K562 (cell line): ENCODE results near the gene SF3B4. TPM values are rescaled to one million over a fixed set of nuclear protein-coding genes. Genes with fewer than 3 reads are reported as not detected.

Source experiments
- ATAC-seq: fragments of 200-7000 bp; cut with Tn5 transposase; 3 replicates; pipeline ENCODE4 v1.9.1; 2020; ENCODE audit warnings: moderate library complexity
- BruUV-seq: library from RNA; stranded (reverse); fragments of 400-500 nt; replicated peaks from 2 replicates; lab custom pipeline; 2021; lab: Mats Ljungman, UMichigan
- CTCF ChIA-PET: fragments of 300-600 bp; formaldehyde crosslinking; extraction: SDS; loops from one replicate; lab custom pipeline; 2021; ENCODE audit warnings: low intra/inter-chr PET ratio; lab: Yijun Ruan, JAX
- POLR2A ChIA-PET: fragments of 300-600, 350-650 bp; sonication (Branson Sonifier 250); formaldehyde crosslinking; extraction: SDS; loops from one replicate; lab custom pipeline; 2021; ENCODE audit warnings: antibody characterized with exemption, inconsistent platforms; lab: Yijun Ruan, JAX
- DNase-seq, 4 experiments: peaks; one replicate each; pipeline versions ENCODE4 v3.0.0 to v3.0.0-alpha.2; 2011 to 2018; ENCODE audit warnings: low spot score in 3 of 4, mixed read lengths in 3 of 4; ENCODE audit errors: extremely low read depth in 1 of 4
- FAIRE-seq: peaks from 2 replicates; lab custom pipeline; 2011; peaks lifted over from hg19 to GRCh38; lab: Jason Lieb, UNC
- H2AFZ ChIP-seq: 2 replicates; pipeline ENCODE4 v1.6.0; 2011; ENCODE audit warnings: low read depth, low read length, control low read depth, inconsistent platforms
- H3K27ac ChIP-seq: fragments of 200-600 bp; 3 replicates; pipeline ENCODE4 v1.8.0; 2011; ENCODE audit warnings: low read depth, mild to moderate bottlenecking, control low read depth, inconsistent platforms, low read length, moderate library complexity, mixed read lengths; ENCODE audit errors: extremely low read depth
- H3K27me3 ChIP-seq, 2 experiments: fragments of 300-600 bp in 1 of 2; 2 replicates in 1 of 2; 3 replicates in 1 of 2; pipeline versions ENCODE4 v1.6.0 to v1.8.0; 2011; ENCODE audit warnings: inconsistent platforms in 2 of 2, low read length in 2 of 2, mild to moderate bottlenecking in 1 of 2, mixed read lengths in 1 of 2, moderate library complexity in 1 of 2; ENCODE audit not compliant: control insufficient read depth in 2 of 2, insufficient read depth in 2 of 2
- H3K36me3 ChIP-seq: fragments of 300-600 bp; 3 replicates; pipeline ENCODE4 v1.8.0; 2011; ENCODE audit warnings: mild to moderate bottlenecking, low read length, inconsistent platforms; ENCODE audit not compliant: control insufficient read depth, insufficient read depth
- H3K4me1 ChIP-seq, 2 experiments: fragments of 200-600 bp in 1 of 2; replicated peaks in 1 of 2; 2 replicates in 1 of 2; 3 replicates in 1 of 2; pipeline versions ENCODE4 v1.5.1 to v1.8.0; 2011; ENCODE audit warnings: inconsistent platforms in 2 of 2, low read length in 2 of 2, mild to moderate bottlenecking in 1 of 2, mixed read lengths in 1 of 2, moderate library complexity in 1 of 2; ENCODE audit not compliant: control insufficient read depth in 2 of 2, insufficient read depth in 2 of 2
- H3K4me2 ChIP-seq: 2 replicates; pipeline ENCODE4 v1.6.1; 2011; ENCODE audit warnings: low read length, control low read depth, inconsistent platforms, mixed read lengths; ENCODE audit not compliant: insufficient read depth
- H3K4me3 ChIP-seq: fragments of 200-600 bp; sonication (generic), shearing (Covaris generic); 2 replicates; pipeline ENCODE4 v1.5.1; 2016; ENCODE audit warnings: control low read depth, inconsistent platforms
- H3K79me2 ChIP-seq: fragments of 200-600 bp; 3 replicates; pipeline ENCODE4 v1.8.0; 2011; ENCODE audit warnings: low read length, inconsistent platforms; ENCODE audit not compliant: control insufficient read depth, insufficient read depth
- H3K9ac ChIP-seq, 2 experiments: 2 replicates each; pipeline versions ENCODE4 v1.6.0 to v1.6.1; 2011; ENCODE audit warnings: low read depth in 2 of 2, low read length in 2 of 2, control low read depth in 1 of 2, inconsistent platforms in 1 of 2, mild to moderate bottlenecking in 1 of 2, mixed read lengths in 1 of 2; ENCODE audit not compliant: insufficient read depth in 1 of 2
- H3K9me1 ChIP-seq: one replicate; pipeline ENCODE4 v1.6.0; 2011; ENCODE audit warnings: inconsistent platforms, mild to moderate bottlenecking, low read length, moderate library complexity; ENCODE audit not compliant: control insufficient read depth, insufficient read depth
- H3K9me3 ChIP-seq: replicated peaks from 2 replicates; pipeline ENCODE4 v1.5.1; 2011; ENCODE audit warnings: low read depth, low read length, inconsistent platforms; ENCODE audit not compliant: control insufficient read depth, insufficient read depth
- H4K20me1 ChIP-seq: replicated peaks from 2 replicates; pipeline ENCODE4 v1.6.1; 2011; ENCODE audit warnings: low read length, inconsistent platforms, mixed read lengths; ENCODE audit not compliant: control insufficient read depth, insufficient read depth
- CBX2 ChIP-seq: fragments of 200-600 bp; sonication (generic); IDR thresholded peaks from one replicate; pipeline ENCODE4 v1.6.1; 2012; ENCODE audit warnings: mild to moderate bottlenecking, low read length, inconsistent platforms; ENCODE audit not compliant: insufficient read depth, poor library complexity, severe bottlenecking
- DDX20 ChIP-seq: fragments of 450-650 bp; IDR thresholded peaks from 2 replicates; pipeline ENCODE4 v1.6.1; 2016; ENCODE audit warnings: missing genetic modification characterization, low read depth, mild to moderate bottlenecking, missing compliant biosample characterization, moderate library complexity
- EGR1 ChIP-seq: fragments of 450-650 bp; conservative IDR thresholded peaks from 2 replicates; pipeline ENCODE4 v1.6.1; 2017; ENCODE audit warnings: mild to moderate bottlenecking
- GTF2F1 ChIP-seq: IDR thresholded peaks from 2 replicates; pipeline ENCODE4 v1.6.1; 2011; ENCODE audit warnings: low read depth, low read length, improper control_type of control experiment
- HDAC8 ChIP-seq: fragments of 450-650 bp; IDR thresholded peaks from 2 replicates; pipeline ENCODE4 v1.6.1; 2016; ENCODE audit warnings: mild to moderate bottlenecking, missing genetic modification characterization, moderate library complexity, missing compliant biosample characterization
- KLF1 ChIP-seq: fragments of 450-650 bp; IDR thresholded peaks from 2 replicates; pipeline ENCODE4 v1.6.1; 2016; ENCODE audit warnings: missing genetic modification characterization, missing compliant biosample characterization
- KLF6 ChIP-seq: fragments of 250-450 bp; sonication (Bioruptor Pico); IDR thresholded peaks from 2 replicates; pipeline ENCODE4 v1.4.0; 2020; ENCODE audit warnings: mild to moderate bottlenecking, moderate library complexity, borderline replicate concordance
- MAFK ChIP-seq: IDR thresholded peaks from 2 replicates; pipeline ENCODE4 v1.6.1; 2011; ENCODE audit warnings: low read length, improper control_type of control experiment
- POLR2AphosphoS5 ChIP-seq: IDR thresholded peaks from 2 replicates; pipeline ENCODE4 v1.6.1; 2011; ENCODE audit warnings: mild to moderate bottlenecking, low read depth, low read length, moderate library complexity; ENCODE audit not compliant: control insufficient read depth, insufficient read depth
- SIN3B ChIP-seq: fragments of 450-650 bp; IDR thresholded peaks from 2 replicates; pipeline ENCODE4 v1.6.1; 2017; ENCODE audit warnings: low read depth, mild to moderate bottlenecking, moderate library complexity
- ZNF121 ChIP-seq: sonication (generic); formaldehyde crosslinking; conservative IDR thresholded peaks from 2 replicates; pipeline ENCODE4 v1.8.0; 2022; ENCODE audit warnings: missing genetic modification reagents
- ZNF76 ChIP-seq: fragments of 250-450 bp; sonication (Bioruptor Pico); IDR thresholded peaks from 2 replicates; pipeline ENCODE4 v1.4.0; 2020; ENCODE audit warnings: mild to moderate bottlenecking, moderate library complexity, borderline replicate concordance
- WGBS: fragments of 100-300 bp; shearing (Covaris generic); methylation state at CpG from one replicate; pipeline ENCODE4 v1.1.6; 2016; ENCODE audit warnings: low coverage, mixed read lengths; ENCODE audit not compliant: insufficient coverage; ENCODE audit errors: missing lambda C conversion rate; 5-methylcytosine and 5-hydroxymethylcytosine counted together
- in situ Hi-C: fragments of 300-500 bp; cut with MboI; formaldehyde crosslinking; loops from 4 replicates; pipeline ENCODE4 v1.15.0; 2018; ENCODE audit warnings: inconsistent platforms, mixed read lengths
- intact Hi-C: fragments of 100-400 bp; cut with micrococcal nuclease; formaldehyde crosslinking; loops from 2 replicates; pipeline ENCODE4 v1.14.2; 2022
- polyA plus RNA-seq, 8 experiments: library from polyadenylated mRNA; depleted of rRNA in 4 of 8; stranded (reverse) in 5 of 8; unstranded in 3 of 8; fragments of >200 nt; fragmentation: Nextera tagmentation in 2 of 8; fragmentation: Illumina TruSeq in 1 of 8; extraction: Ambion mirVana in 2 of 8; extraction: Trizol in 1 of 8; gene quantifications; 2 replicates each; pipeline versions ENCODE4 v1.2.1 to v1.2.3, GENCODE V29; 2011 to 2014; ENCODE audit warnings: inconsistent platforms in 1 of 8, missing spikeins in 1 of 8
- total RNA-seq, 7 experiments: library from RNA; depleted of rRNA in 6 of 7; stranded (reverse); fragments of >200 nt in 6 of 7; fragmentation: Illumina TruSeq in 2 of 7; extraction: Trizol in 2 of 7; gene quantifications; 2 replicates each; pipeline versions ENCODE4 v1.2.1 to v1.2.3, GENCODE V29; 2011 to 2021; ENCODE audit warnings: low replicate concordance in 1 of 7
- TF ChIP-seq, protein P1 (sequence below), 2 experiments: fragments of 450-650 bp; IDR thresholded peaks; 2 replicates each; pipeline ENCODE4 v1.6.1; 2016; ENCODE audit warnings: mild to moderate bottlenecking in 2 of 2, borderline replicate concordance in 1 of 2, low read depth in 1 of 2, moderate library complexity in 1 of 2
- TF ChIP-seq, protein P2 (sequence below), 2 experiments: fragments of 450-650 bp in 1 of 2; sonication (generic) in 1 of 2; formaldehyde crosslinking; conservative IDR thresholded peaks; 2 replicates each; pipeline versions ENCODE4 v1.4.0 to v1.8.1; 2020 to 2022; ENCODE audit warnings: mild to moderate bottlenecking in 1 of 2, missing genetic modification reagents in 1 of 2

SF3B4 gene
- total and polyA plus RNA-seq, 9 of the 15 experiments (the other 6 are each of a cell fraction or from before 2014, with no cell fraction given): 3.0 to 88.0 (median 26.1) TPM

DNA sequence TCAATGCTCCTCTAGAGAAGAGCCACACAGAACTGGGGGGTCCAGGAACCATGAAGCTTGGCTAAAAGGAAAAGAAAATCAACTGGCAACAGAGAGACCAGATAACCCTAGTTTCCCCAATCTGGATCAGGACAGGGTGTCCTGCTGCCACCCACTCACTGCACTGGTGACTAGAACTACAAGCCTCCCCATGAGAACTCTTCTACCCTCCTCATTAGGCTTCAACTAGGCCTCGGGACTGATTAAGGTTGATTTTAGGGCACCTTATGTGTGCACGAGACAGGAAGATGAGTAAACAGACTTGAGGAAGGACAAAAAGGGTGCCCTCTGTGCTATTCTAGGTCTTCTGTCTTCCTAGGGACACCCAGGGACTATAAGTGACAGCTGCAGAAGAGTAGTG, 2.3 kb upstream of the SF3B4 start:
- Histone ChIP-seq H3K27me3 (no peaks in the 10 kb centered on the region), H3K27ac (no peak overlapping the region), H3K36me3 (peaks cover 20% of the 10 kb centered on the region), H3K9ac (peak overlapping the region in 1 of 2 experiments; percentile 42; a peak in 1 of 4 replicates), H2AFZ (peak overlapping the region; percentile 82; the same call in 1 of the 2 replicates), H4K20me1 (no peaks in the 10 kb centered on the region), H3K9me3 (no peaks in the 10 kb centered on the region), H3K9me1 (no peaks in the 10 kb centered on the region), H3K4me3 (no peak overlapping the region), H3K79me2 (peaks cover 33% of the 10 kb centered on the region), H3K4me2 (no peak overlapping the region), H3K4me1 (peaks cover 22 to 23% of the 10 kb centered on the region in 2 experiments)
- no peak for DNase-seq
- no peak for ATAC-seq
- WGBS: 47% methylated on average over 2 of the region's 2 CpGs
- BruUV-seq: no TSS peak
- intact Hi-C loops: no loop called here
- no peak for FAIRE-seq
- POLR2A ChIA-PET: interaction anchor here (2.8 to 3.5 kb wide), 2 partner anchors 8 to 43 kb away, joined by 22 to 28 read pairs; a partner anchor contains a TSS
- in situ Hi-C loops: no loop called here
- CTCF ChIA-PET: no interaction called here
- TF ChIP-seq, protein P1, sequence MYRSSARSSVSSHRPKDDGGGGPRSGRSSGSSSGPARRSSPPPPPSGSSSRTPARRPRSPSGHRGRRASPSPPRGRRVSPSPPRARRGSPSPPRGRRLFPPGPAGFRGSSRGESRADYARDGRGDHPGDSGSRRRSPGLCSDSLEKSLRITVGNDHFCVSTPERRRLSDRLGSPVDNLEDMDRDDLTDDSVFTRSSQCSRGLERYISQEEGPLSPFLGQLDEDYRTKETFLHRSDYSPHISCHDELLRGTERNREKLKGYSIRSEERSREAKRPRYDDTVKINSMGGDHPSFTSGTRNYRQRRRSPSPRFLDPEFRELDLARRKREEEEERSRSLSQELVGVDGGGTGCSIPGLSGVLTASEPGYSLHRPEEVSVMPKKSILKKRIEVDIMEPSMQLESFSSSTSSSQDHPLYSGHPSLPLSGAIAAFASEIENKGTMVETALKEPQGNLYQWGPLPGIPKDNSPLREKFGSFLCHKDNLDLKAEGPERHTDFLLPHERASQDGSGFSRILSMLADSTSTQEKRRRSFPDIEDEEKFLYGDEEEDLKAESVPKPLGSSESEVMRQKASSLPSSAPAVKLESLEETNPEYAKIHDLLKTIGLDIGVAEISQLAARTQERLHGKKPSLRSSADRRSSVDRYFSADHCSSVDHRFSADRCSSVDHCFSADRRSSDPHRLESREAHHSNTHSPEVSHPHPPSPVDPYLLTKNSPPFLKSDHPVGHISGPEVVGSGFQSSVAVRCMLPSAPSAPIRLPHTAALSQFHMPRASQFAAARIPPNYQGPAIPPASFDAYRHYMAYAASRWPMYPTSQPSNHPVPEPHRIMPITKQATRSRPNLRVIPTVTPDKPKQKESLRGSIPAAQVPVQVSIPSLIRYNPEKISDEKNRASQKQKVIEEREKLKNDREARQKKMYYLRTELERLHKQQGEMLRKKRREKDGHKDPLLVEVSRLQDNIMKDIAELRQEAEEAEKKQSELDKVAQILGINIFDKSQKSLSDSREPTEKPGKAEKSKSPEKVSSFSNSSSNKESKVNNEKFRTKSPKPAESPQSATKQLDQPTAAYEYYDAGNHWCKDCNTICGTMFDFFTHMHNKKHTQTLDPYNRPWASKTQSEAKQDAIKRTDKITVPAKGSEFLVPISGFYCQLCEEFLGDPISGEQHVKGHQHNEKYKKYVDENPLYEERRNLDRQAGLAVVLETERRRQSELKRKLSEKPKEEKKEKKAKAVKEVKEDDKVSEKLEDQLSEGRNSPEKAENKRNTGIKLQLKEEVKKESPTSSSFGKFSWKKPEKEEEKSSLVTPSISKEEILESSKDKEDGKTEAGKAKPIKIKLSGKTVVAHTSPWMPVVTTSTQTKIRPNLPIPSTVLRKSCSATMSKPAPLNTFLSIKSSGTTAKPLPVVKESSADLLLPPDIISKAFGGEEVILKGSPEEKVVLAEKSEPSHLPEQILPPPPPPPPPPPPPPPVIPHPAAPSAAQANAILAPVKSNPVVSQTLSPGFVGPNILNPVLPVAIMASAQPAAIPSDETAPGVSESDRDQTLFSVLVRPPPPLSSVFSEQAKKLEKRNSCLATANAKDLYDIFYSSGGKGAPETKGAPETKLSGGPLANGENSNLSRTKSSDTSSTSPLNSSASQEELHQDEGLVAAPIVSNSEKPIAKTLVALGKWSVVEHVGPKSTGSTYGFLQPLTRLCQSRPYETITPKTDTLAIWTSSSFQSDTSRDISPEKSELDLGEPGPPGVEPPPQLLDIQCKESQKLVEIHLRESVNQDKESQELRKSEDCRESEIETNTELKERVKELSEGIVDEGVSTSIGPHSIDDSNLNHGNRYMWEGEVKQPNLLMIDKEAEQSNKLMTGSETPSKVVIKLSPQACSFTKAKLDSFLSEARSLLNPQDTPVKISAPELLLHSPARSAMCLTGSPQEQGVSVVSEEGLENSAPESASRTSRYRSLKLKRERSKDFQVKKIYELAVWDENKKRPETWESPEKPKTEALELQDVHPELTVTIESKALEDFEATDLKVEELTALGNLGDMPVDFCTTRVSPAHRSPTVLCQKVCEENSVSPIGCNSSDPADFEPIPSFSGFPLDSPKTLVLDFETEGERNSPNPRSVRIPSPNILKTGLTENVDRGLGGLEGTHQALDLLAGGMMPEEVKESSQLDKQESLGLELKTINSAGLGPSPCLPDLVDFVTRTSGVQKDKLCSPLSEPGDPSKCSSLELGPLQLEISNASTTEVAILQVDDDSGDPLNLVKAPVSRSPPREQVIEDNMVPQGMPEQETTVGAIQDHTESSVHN (IDR thresholded peaks at IDR 0.05; ENCODE audit: borderline replicate concordance in 1 of 2, low read depth in 1 of 2): no peak
- TF ChIP-seq EGR1: peak; percentile 55
- TF ChIP-seq SIN3B: no peak
- no peak for TF ChIP-seq HDAC8 (tag)
- TF ChIP-seq DDX20 (tag): no peak
- no peak for TF ChIP-seq KLF1 (tag)
- TF ChIP-seq POLR2AphosphoS5: no peak
- no peak for TF ChIP-seq KLF6
- TF ChIP-seq CBX2: no peak
- no peak for TF ChIP-seq ZNF121 (CRISPR knock-in tag)
- no peak for TF ChIP-seq MAFK
- TF ChIP-seq GTF2F1: no peak
- TF ChIP-seq ZNF76: no peak
- TF ChIP-seq, protein P2, sequence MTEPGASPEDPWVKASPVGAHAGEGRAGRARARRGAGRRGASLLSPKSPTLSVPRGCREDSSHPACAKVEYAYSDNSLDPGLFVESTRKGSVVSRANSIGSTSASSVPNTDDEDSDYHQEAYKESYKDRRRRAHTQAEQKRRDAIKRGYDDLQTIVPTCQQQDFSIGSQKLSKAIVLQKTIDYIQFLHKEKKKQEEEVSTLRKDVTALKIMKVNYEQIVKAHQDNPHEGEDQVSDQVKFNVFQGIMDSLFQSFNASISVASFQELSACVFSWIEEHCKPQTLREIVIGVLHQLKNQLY (CRISPR knock-in tag; conservative IDR thresholded peaks at IDR 0.05): no peak
